D721Med (cell line): ENCODE data around the gene SEMA5B.

ENCODE experiments used
- DNase-seq: peaks from one replicate; pipeline ENCODE4 v3.0.0; 2011; ENCODE audit warnings: low spot score; ENCODE audit not compliant: insufficient read length
- FAIRE-seq: peaks from 2 replicates; lab custom pipeline; 2011; peaks lifted over from hg19 to GRCh38; lab: Jason Lieb, UNC
- CTCF ChIP-seq: IDR thresholded peaks from 2 replicates; pipeline ENCODE4 v1.5.1; 2012; ENCODE audit warnings: mild to moderate bottlenecking, control low read depth; ENCODE audit not compliant: insufficient read depth; ENCODE audit errors: missing control alignments

The SEMA5B gene

GRCh38 chr3:123006609-123007008 is 21.0 kb downstream of the SEMA5B start:
- no peak for TF ChIP-seq CTCF
- no peak for FAIRE-seq
- DNase-seq = no peak

- DNase-seq = no peak
- no peak for TF ChIP-seq CTCF
- FAIRE-seq = no peak
Measured at GRCh38 chr3:123005291-123005690, 22.3 kb downstream of the SEMA5B start.

GRCh38 chr3:123004201-123004918 is 23.2 kb downstream of the SEMA5B start:
- FAIRE-seq = no peak
- no peak for DNase-seq

GRCh38 chr3:123002749-123003497 is 24.6 kb downstream of the SEMA5B start:
- DNase-seq = no peak
- no peak for TF ChIP-seq CTCF
- FAIRE-seq = no peak

More at GRCh38 chr3:123004201-123004918, 23.2 kb downstream of the SEMA5B start:
- TF ChIP-seq CTCF = no peak

GRCh38 chr3:123002100-123002748 is 25.3 kb downstream of the SEMA5B start:
- FAIRE-seq (no peak), DNase-seq (no peak)
- TF ChIP-seq CTCF = no peak

- DNase-seq (no peak), FAIRE-seq (no peak)
- TF ChIP-seq CTCF = no peak
Measured at GRCh38 chr3:122998856-122999255, 28.7 kb downstream of the SEMA5B start.
